Umbilical cord (tissue), 2 donors: ENCODE measurements around the gene VAPA. TPM values are rescaled to one million over a fixed set of nuclear protein-coding genes. Genes with fewer than 3 reads are reported as not detected.

ENCODE experiments used
- DNase-seq: peaks from one replicate; pipeline ENCODE4 v3.0.0-alpha.2; 2015; ENCODE audit warnings: low spot score
- total RNA-seq: library from RNA; depleted of rRNA; stranded (reverse); fragments of >200 nt; gene quantifications from one replicate; pipeline ENCODE4 v1.2.3, GENCODE V29; 2014; ENCODE audit warnings: low replicate concordance; ENCODE audit not compliant: insufficient read depth

VAPA gene
- total RNA-seq, 1 donor from 2014 or later: 168 TPM

DNA sequence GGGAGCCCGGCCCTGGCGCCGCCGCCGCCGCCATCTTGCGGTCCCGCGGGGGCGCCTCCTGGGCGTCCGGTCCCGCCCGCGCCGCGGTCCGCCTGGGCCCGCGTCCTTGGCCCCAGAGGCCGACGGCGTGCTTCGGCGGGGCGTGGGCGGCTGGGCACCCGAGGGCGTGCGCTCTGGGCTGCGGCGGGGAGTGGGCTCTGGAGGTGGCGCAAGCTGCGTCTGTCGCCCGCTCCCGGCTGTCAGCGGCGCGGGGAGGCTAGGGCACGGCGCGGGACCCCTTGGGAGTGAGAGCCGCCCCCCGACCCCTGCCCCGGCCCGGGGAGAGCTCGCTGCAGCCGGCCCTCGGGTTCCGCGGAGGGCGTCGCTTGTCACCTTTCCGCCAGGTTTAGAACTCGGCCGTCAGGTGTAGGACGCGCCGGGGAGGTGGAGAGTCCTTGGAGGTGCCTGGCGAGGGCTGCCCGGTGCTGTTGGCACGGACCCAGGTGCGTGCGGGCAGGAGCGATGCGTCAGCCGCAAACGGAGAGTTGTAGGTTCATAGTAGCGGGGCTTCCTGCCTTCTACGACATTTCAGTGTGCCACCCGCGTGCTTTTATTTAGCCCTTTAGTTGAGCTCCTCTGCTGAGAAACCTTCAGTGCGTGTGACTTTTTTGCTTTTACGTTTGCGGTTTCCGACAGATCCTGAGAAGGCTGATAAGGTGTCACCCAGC lies 921 bp downstream of the VAPA start:
- DNase-seq: peak; percentile 59

- DNase-seq: no peak
Observed at GRCh38 chr18:9915291-9916076, 1.7 kb downstream of the VAPA start.

DNA sequence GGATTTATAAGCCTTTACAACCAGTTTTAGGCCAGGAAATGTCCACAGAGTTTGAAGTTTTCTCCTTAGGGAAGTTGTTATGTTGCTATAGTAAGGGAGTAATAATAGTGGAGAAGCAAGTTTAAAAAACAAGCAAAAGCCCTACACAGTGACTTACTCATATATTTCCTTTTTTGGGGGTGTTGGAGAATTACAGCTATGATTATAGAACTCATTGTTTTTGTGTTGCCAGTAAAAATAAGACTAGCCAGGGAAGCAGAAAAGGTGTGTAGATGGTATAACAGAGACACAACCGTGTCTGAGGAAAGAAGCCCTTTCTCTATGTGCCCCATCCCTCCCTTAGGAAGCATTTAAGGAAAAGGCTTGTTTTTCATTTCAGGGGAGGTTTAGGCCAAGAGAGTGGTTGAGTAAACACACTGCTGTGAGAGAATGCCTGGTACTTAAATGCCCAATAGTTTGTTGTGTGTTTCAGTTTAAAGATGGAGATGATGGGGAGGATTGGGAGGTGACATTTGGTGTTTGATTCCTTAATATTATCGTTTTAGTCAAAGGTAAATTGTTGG lies 2.3 kb downstream of the VAPA start:
- DNase-seq: no peak

- DNase-seq: no peak
Observed at GRCh38 chr18:9916808-9917207, 3.0 kb downstream of the VAPA start.

- DNase-seq: no peak
Observed at GRCh38 chr18:9918016-9918680, 4.3 kb downstream of the VAPA start.

DNA sequence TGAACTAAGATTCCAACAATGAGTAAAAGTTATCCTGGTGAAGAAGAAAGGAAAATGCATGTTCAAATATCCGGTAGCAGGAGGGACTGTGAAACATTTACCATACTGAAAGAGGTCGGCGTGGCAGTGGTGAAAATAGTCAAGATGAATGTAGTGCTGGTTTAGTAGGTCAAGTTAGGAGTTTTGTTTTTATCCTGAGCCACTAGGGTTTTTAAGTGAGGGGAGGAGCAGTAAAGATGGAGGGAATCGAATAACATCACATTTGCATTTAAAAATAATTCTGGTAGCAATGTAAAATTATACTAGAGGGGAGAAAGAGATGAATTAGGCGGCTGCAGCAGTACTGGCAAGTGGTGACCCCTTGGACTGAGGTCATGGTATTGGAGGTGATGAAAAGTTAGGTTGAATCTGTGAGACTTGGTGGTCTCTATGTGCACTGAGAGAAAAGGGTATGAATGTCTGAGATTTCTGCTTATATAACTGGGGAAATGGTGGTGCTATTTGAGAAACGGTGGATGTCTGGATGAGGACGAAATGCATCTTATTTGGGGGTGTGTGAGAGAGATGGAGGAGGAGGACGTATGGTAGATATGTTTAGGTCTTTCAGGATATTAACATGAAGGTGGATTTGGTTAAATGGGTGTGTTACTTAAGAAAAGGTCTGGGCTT lies 5.9 kb downstream of the VAPA start:
- no peak for DNase-seq

GRCh38 chr18:9922592-9923311 lies 8.9 kb downstream of the VAPA start:
- DNase-seq: no peak

DNA sequence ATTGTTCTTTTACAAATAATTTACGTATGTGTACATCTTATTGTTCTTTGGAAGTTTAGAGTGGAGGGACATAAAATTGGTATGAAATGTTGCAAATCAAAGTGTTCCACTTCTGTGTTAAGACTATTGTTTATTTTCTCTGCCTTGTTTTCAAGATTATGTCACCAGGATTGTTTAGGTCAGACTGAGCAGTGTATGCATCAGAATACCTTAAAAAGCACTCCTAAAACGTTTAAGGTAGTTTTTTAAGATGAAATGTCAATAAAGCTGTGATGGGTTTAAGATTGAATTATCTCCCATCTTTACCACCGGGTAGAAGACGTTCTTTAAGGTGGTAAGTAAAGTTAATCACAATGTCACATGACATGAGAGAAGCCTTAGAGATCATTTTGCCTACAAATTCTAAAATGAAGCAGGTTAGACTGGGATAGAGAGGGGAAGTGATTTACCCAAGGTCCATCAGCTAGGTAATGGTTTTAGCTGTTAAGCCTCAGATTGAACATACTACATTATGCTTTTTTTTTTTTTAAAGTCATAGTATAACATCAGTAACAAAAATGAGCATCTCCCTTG lies 10.6 kb downstream of the VAPA start:
- no peak for DNase-seq

DNA sequence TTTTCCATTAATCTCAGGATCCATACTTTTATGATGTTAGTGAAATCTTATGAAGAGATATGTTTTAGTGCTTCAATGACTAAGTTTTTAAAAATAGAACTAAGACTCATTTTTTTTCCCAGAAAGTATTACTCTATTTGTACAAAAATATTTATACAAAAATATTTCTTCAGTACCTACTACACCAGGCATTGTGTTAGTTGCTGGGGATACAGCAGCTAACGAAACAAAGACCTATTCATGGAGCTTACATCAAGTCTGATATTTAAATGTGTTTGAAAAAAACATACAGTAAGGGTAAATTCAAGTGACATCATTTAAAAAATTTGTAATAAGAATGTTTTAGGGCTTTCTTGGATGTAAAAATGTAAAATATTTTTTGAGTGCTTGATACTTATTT lies 11.6 kb downstream of the VAPA start:
- peak; percentile 28 for DNase-seq

- DNase-seq: no peak
Observed at GRCh38 chr18:9925795-9926194, 12.0 kb downstream of the VAPA start.

DNA sequence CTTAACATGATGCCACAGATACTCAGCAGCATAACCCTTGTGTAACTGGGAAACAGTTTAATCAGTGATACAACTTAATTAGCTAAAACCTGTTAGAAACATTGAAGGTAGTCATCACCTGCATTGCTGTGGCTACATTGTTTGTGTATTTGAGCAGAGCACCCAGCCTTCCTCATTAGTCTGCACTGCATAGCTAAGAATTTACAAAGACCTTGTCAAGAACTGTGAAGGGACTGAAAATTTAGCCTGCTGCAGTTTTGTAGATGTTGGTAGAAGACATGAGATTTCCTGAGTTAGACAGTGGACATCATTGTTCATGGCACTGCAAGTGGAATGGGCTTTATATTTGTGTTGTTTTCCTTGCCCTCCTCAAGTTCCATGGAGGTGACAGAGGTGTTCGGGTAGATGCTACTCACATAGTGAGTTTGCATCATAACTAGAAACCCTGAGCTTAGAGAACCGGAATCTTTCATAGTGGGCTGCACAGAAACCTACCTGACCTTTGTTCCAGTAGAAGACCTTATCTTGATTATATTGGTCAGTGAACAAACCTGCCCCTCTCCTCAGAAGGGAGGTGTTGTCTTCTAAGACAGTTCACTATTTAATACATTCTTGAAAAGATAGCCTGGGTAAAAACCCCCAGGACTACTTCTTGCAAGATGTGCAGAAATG lies 12.5 kb downstream of the VAPA start:
- no peak for DNase-seq

- DNase-seq: no peak
Observed at GRCh38 chr18:9926977-9927376, 13.2 kb downstream of the VAPA start.

- no peak for DNase-seq
Observed at GRCh38 chr18:9927392-9928063, 13.7 kb downstream of the VAPA start.

DNA sequence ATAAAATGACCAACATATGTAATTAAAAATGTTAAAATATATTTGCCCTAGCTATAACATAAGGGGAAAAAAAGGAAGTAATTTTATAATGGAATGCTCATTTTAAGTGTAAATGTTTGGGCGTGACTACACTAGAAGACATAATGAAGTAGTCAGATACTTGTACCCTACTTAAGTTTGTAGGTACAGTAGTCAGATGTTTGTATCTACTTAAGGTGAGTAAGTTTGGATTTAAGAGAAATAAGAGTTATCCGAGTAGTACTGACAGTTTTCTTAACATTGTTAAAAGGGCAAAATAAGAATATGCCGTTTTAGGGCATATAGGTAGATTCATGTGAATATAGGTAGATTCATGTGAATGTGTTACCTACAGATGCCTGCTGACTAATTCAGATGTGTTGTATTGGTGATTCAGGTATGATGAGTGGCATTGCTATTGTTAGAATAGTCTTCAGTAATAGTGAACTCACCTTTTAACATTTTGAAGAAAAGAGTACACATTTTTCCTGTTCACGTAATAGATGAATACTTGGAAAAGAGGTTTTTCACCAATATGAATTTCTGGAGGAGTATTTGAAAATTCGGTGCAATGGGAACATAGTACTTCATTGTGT lies 14.9 kb downstream of the VAPA start:
- no peak for DNase-seq

DNA sequence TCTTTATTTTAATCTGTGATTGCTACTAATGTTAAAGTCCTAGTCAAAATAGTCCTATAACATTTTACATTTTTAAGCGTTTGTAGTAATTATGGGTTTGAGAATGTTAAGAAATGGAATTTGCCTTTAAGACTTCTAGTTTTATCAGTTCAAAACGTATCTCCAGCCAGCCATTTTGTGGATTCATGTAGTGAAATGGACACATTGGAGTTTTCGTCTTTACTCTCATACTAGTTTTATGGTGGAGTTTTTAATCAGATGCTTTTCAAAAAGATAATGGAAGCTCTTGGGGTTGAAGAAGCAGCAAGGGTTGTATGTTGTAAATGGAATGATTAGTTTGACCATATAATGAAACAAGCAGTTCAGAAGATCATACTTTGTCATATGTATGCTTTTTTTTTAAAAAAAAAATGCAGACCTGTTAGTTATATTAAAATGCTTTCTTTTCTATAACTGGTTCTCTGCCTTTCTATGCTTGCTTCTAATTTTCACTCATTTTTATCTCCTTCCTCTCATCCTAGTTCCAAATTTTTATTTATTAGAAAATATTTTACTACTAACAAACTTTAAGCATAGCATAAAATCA lies 16.6 kb downstream of the VAPA start:
- no peak for DNase-seq

GRCh38 chr18:9931146-9931545 lies 17.3 kb downstream of the VAPA start:
- DNase-seq: no peak

GRCh38 chr18:9931678-9932077 lies 17.9 kb downstream of the VAPA start:
- no peak for DNase-seq

DNA sequence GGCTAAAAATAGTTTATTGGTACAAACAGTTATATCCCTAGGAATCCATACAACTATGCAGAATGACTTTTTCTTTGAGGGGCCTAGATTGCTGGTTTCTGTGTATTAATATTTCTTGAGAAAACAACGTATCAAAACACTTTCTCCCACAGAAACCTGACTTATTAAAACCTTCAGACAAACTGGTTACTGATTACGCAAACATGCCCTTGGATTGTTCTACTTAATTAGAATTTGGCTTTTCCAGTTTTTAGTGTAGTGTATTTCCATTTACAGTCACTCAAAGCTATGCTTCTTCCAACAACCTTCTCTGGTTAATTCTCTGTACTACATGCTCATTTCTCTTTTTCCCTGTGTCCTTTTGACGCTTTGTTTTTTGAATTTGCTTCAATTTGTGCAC lies 20.0 kb downstream of the VAPA start:
- no peak for DNase-seq

DNA sequence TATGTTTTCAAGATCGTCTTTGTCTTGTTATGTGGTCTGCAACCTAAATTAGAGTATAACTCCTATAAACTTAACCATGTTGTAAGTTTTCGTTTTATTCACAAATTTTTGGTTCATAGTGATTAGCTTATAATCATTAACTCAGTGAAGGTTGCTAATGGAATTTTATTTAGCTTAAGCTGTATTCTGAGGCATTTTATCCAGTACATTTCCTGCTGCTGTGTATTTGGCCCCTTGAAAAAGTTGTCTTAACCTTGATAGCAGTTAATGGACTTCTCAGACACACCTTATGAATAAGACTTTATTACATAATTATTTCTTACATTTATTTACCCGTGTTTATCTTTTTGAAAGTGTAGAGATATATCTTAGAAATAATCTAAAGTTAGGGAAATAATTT lies 20.5 kb downstream of the VAPA start:
- no peak for DNase-seq
